Testis (tissue), 3 donors: Measurements from ENCODE around the gene CHCHD5. TPM values are rescaled to one million over a fixed set of nuclear protein-coding genes. Genes with fewer than 3 reads are reported as not detected.
A peak's percentile ranks its signal among the peaks of the same experiment; 100 is the strongest.

Source experiments
- DNase-seq: peaks from one replicate; pipeline ENCODE4 v3.0.0-alpha.2; 2019
- H3K27ac ChIP-seq, 2 donors: fragments of 200-600 bp; sonication (generic); one replicate each; pipeline ENCODE4 v1.5.1; 2019
- H3K27me3 ChIP-seq: fragments of 200-600 bp; sonication (generic); one replicate; pipeline ENCODE4 v1.5.1; 2019
- H3K36me3 ChIP-seq: fragments of 200-600 bp; sonication (generic); one replicate; pipeline ENCODE4 v1.5.1; 2017; ENCODE audit warnings: low read depth; ENCODE audit errors: missing control alignments
- H3K4me1 ChIP-seq: fragments of 200-600 bp; sonication (generic); one replicate; pipeline ENCODE4 v1.5.1; 2019
- H3K4me3 ChIP-seq, 2 donors: fragments of 200-600 bp; sonication (generic); one replicate each; pipeline ENCODE4 v1.5.1; 2017 to 2019
- H3K9me3 ChIP-seq: fragments of 200-600 bp; sonication (generic); one replicate; pipeline ENCODE4 v1.5.1; 2017
- CTCF ChIP-seq, 3 experiments: fragments of 450-650 bp in 2 of 3; fragments of 200-600 bp in 1 of 3; sonication (generic) in 1 of 3; IDR thresholded peaks; one replicate each; pipeline ENCODE4 v1.5.1; 2016 to 2019; ENCODE audit warnings: antibody characterized with exemption in 3 of 3, mild to moderate bottlenecking in 2 of 3, moderate library complexity in 1 of 3
- POLR2A ChIP-seq: fragments of 450-650 bp; IDR thresholded peaks from one replicate; pipeline ENCODE4 v1.6.1; 2017; ENCODE audit warnings: antibody characterized with exemption, mild to moderate bottlenecking, moderate library complexity
- whole genome bisulfite sequencing, 2 donors: methylation state at CpG; one replicate each; pipeline ENCODE4 v1.1.5; 2018; 5-methylcytosine and 5-hydroxymethylcytosine counted together
- intact Hi-C: fragments of 100-400 bp; cut with DNase I; formaldehyde crosslinking; loops from one replicate; pipeline ENCODE4 v1.15.1; 2023; ENCODE audit warnings: low total_unique reads
- polyA plus RNA-seq: library from polyadenylated mRNA; stranded (reverse); fragments of 350-450 nt; fragmentation: Illumina TruSeq; extraction: RNeasy Lipid Tissue Mini Kit (QIAGEN cat#74804); gene quantifications from one replicate; pipeline ENCODE4 v1.2.3, GENCODE V29; 2014; ENCODE audit warnings: low read depth, low replicate concordance; ENCODE audit not compliant: insufficient read depth
- total RNA-seq, 2 donors: library from RNA; depleted of rRNA; stranded (reverse); fragments of >200 nt; gene quantifications; one replicate each; pipeline ENCODE4 v1.2.3, GENCODE V29; 2016

Gene CHCHD5
- total and polyA plus RNA-seq, 3 donors from 2014 or later, result 49.0 to 98.9 (median 51.3) TPM

- 54 to 61% methylated on average over 3 of the region's 3 CpGs for WGBS, 2 donors
- H3K4me1 ChIP-seq, result no peaks in the 10 kb centered on the region
- H3K27ac ChIP-seq, result no peak overlapping the region
- no peaks in the 10 kb centered on the region for H3K36me3 ChIP-seq
- H3K9me3 ChIP-seq, result no peaks in the 10 kb centered on the region
- H3K4me3 ChIP-seq, result no peak overlapping the region
- intact Hi-C loops, result loop anchor here (10.0 kb wide), 1 partner anchor 102 kb away; the partner anchor contains the start of gene NT5DC4
- no peak for TF ChIP-seq CTCF (IDR thresholded peaks at IDR 0.05)
- TF ChIP-seq POLR2A, result no peak
- DNase-seq, result no peak
- H3K27me3 ChIP-seq, result no peaks in the 10 kb centered on the region
These were observed 38.1 kb downstream of the CHCHD5 start for GRCh38 chr2:112622528-112622849.

GRCh38 chr2:112623913-112624777, 39.7 kb downstream of the CHCHD5 start:
- no peak for DNase-seq
- intact Hi-C loops, result loop anchor here (10.0 kb wide), 1 partner anchor 101 kb away; the partner anchor contains the start of gene NT5DC4
- no peak for TF ChIP-seq CTCF (IDR thresholded peaks at IDR 0.05)
- TF ChIP-seq POLR2A, result no peak
- Histone ChIP-seq H3K9me3 (no peaks in the 10 kb centered on the region), H3K27ac (no peak overlapping the region), H3K4me3 (no peak overlapping the region), H3K4me1 (no peaks in the 10 kb centered on the region), H3K36me3 (no peaks in the 10 kb centered on the region), H3K27me3 (no peaks in the 10 kb centered on the region)
- WGBS, 2 donors, result 80 to 91% methylated on average over 11 of the region's 11 CpGs

GRCh38 chr2:112625474-112626114, 41.2 kb downstream of the CHCHD5 start:
- WGBS, 2 donors, result 73 to 81% methylated on average over 7 of the region's 7 CpGs
- no peak overlapping the region for H3K4me3 ChIP-seq
- TF ChIP-seq CTCF (IDR thresholded peaks at IDR 0.05) (no peak), POLR2A (no peak)
- H3K27ac ChIP-seq, result no peak overlapping the region
- intact Hi-C loops, result loop anchor here (10.0 kb wide), 1 partner anchor 99 kb away; the partner anchor contains the start of gene NT5DC4
- no peaks in the 10 kb centered on the region for H3K27me3 ChIP-seq
- H3K9me3 ChIP-seq, result no peaks in the 10 kb centered on the region
- DNase-seq, result no peak
- H3K36me3 ChIP-seq, result no peaks in the 10 kb centered on the region
- H3K4me1 ChIP-seq, result no peaks in the 10 kb centered on the region

- no peak overlapping the region for H3K4me3 ChIP-seq
- intact Hi-C loops, result loop anchor here (10.0 kb wide), 1 partner anchor 98 kb away; the partner anchor contains the start of gene NT5DC4
- H3K9me3 ChIP-seq, result no peaks in the 10 kb centered on the region
- H3K27ac ChIP-seq, result peak overlapping the region in 1 of 2 donors; percentile 59
- H3K27me3 ChIP-seq, result no peaks in the 10 kb centered on the region
- H3K4me1 ChIP-seq, result peaks cover 5% of the 10 kb centered on the region
- peak; percentile 52 for DNase-seq
- TF ChIP-seq POLR2A (no peak), CTCF (IDR thresholded peaks at IDR 0.05) (peak; percentile 62 to 71 (median 67))
- WGBS, 2 donors, result 24 to 32% methylated on average over 3 to 7 of the region's 7 CpGs
- H3K36me3 ChIP-seq, result no peaks in the 10 kb centered on the region
These were observed 42.2 kb downstream of the CHCHD5 start for GRCh38 chr2:112626604-112627059.
